ENCODE measurements around the gene STARD7.

STARD7 gene

GRCh38 chr2:96146881-96147592, 61.6 kb downstream of the STARD7 start:
- peaks cover 72 to 92% (median 84%) of the 10 kb centered on the region in 10 experiments for H3K4me1 ChIP-seq
- H3K27me3 ChIP-seq = no peaks in the 10 kb centered on the region
- TF ChIP-seq Cebpa-rat (IDR thresholded peaks at IDR 0.05) = no peak
- no peaks in the 10 kb centered on the region for H3K9me3 ChIP-seq (replicated peaks in 1 of 11)
- peaks cover 16 to 31% (median 26%) of the 10 kb centered on the region in 11 experiments; a peak in 21 of 22 replicates for H4K20me1 ChIP-seq
- H3K9ac ChIP-seq = peak overlapping the region; percentile 81 to 98 (median 91); a peak in 18 of 22 replicates
- H3K27ac ChIP-seq = peak overlapping the region; percentile 85 to 94 (median 92)
- peak overlapping the region in 1 of 10 experiments; percentile 15; a peak in 3 of 20 replicates for H3K4me3 ChIP-seq
- peak overlapping the region; percentile 81 to 99 (median 98) for H3K4me2 ChIP-seq
- peaks cover 12 to 23% (median 21%) of the 10 kb centered on the region in 11 experiments; a peak in 20 of 22 replicates for H3K36me3 ChIP-seq

DNA sequence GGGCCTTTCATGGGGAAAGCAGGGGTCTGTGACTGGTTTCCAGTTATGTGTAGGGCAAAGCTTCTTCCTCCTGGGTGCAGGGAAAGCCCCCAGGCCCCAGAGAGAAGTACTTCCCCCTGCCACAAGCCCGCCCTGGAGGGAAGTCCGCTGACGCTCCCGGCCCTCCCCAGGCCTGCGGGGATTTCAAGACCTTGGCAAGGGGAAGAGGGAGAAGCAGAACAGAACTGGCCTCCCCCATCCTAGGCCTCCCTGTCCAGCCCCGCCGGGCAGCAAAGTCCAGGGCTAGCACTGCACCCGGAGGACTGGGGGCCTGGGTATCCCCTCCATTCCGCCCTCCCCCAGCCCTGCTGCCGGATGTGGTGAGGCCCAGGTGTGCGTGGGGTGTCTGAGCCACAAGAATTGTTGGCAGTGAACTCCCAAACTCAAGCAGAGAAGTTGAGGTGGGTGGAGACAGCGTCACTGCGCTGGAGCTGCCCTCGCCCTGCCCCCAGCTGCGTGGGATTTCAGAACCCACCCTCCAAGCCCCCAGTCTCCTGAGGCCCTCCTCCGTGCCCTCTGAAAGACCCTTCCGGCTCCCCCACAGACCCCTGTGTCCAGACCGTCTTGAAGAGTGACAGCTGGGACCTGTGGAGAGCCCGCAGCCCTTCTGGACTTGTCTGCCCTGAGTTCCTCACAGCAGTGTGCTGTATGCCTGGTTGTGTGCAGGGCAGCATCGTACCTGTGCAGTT, 62.3 kb downstream of the STARD7 start:
- H3K4me1 ChIP-seq = peaks cover 77 to 95% (median 88%) of the 10 kb centered on the region in 10 experiments
- H3K27ac ChIP-seq = peak overlapping the region; percentile 85 to 94 (median 92)
- no peaks in the 10 kb centered on the region for H3K9me3 ChIP-seq (replicated peaks in 1 of 11)
- no peaks in the 10 kb centered on the region for H3K27me3 ChIP-seq
- no peak for TF ChIP-seq Cebpa-rat (IDR thresholded peaks at IDR 0.05)
- peaks cover 16 to 38% (median 29%) of the 10 kb centered on the region in 11 experiments; a peak in 21 of 22 replicates for H4K20me1 ChIP-seq
- peak overlapping the region; percentile 81 to 98 (median 91) for H3K9ac ChIP-seq
- peak overlapping the region; percentile 71 to 98 (median 86) for H3K4me3 ChIP-seq
- peak overlapping the region; percentile 81 to 99 (median 98) for H3K4me2 ChIP-seq
- H3K36me3 ChIP-seq = peaks cover 12 to 27% (median 24%) of the 10 kb centered on the region in 11 experiments; a peak in 20 of 22 replicates

DNA sequence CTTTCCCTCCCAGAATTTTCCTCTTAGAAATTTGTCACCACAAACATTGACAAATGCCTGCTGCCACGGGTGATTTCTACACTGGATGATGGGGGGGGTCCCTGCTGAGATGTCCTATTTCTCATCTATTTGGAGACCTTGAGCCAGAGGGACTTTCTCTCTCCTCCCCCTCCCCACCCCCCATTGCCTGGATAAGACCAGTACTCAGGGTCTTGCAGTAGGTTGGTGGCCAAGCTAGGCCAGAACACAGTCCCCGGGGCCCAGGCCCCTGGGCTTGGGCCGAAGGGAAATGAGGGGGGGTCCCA, 62.8 kb downstream of the STARD7 start:
- Histone ChIP-seq H4K20me1 (peaks cover 16 to 43% (median 29%) of the 10 kb centered on the region in 11 experiments; a peak in 21 of 22 replicates), H3K27me3 (no peaks in the 10 kb centered on the region), H3K4me1 (peaks cover 78 to 96% (median 87%) of the 10 kb centered on the region in 10 experiments), H3K36me3 (peaks cover 12 to 27% (median 24%) of the 10 kb centered on the region in 11 experiments; a peak in 20 of 22 replicates), H3K9ac (peak overlapping the region; percentile 81 to 98 (median 91)), H3K4me2 (peak overlapping the region; percentile 81 to 99 (median 98)), H3K9me3 (replicated peaks in 1 of 11) (no peaks in the 10 kb centered on the region), H3K4me3 (peak overlapping the region; percentile 71 to 98 (median 86)), H3K27ac (peak overlapping the region; percentile 85 to 94 (median 92))
- TF ChIP-seq Cebpa-rat (IDR thresholded peaks at IDR 0.05) = no peak

- H3K27me3 ChIP-seq = no peaks in the 10 kb centered on the region
- H3K27ac ChIP-seq = peak within 1 kb of the TSS; percentile 85 to 94 (median 92)
- H3K9ac ChIP-seq = peak within 1 kb of the TSS; percentile 81 to 98 (median 91)
- H3K9me3 ChIP-seq (replicated peaks in 1 of 11) = no peaks in the 10 kb centered on the region
- H3K36me3 ChIP-seq = peaks cover 12 to 27% (median 24%) of the 10 kb centered on the region in 11 experiments; a peak in 20 of 22 replicates
- H4K20me1 ChIP-seq = peaks cover 16 to 43% (median 29%) of the 10 kb centered on the region in 11 experiments; a peak in 21 of 22 replicates
- H3K4me1 ChIP-seq = peaks cover 73 to 91% (median 84%) of the 10 kb centered on the region in 10 experiments
- H3K4me2 ChIP-seq = peak within 1 kb of the TSS; percentile 81 to 99 (median 98)
- peak within 1 kb of the TSS; percentile 71 to 98 (median 86) for H3K4me3 ChIP-seq
- no peak for TF ChIP-seq Cebpa-rat (IDR thresholded peaks at IDR 0.05)
These were observed 63.4 kb downstream of the STARD7 start, which contains the start of gene DUSP2 for GRCh38 chr2:96145036-96145847. Gene DUSP2, minus strand, starts transcription at chr2:96145440. Its CDS starts 86 bp downstream, at chr2:96145354.

DNA sequence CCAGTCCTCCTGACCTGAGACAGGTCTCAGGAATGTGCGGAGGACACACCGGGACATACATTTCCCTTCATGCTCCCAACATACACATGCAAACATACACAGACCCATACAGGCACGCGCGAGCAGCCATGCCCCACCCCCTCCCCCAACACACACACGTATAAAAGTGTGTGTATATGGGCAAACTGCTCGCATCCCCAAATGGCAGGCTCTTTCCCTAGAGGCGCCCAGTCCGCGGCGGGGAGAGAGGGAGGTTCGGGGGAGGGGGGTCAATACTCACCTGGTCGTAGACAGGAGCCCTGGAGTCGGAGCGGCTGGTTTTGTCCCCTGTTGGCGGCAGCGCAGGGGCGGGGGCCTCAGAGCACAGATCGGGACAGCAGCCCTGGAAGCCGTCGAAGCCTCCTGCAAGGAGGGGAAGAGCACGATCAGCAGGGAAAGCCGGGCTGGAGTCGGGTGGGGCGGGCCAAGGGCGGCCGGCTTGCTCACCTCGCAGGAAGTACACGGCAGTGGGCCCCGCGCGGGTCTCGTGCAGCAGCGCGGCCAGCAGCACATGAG, 64.1 kb downstream of the STARD7 start:
- peaks cover 12 to 27% (median 24%) of the 10 kb centered on the region in 11 experiments; a peak in 20 of 22 replicates for H3K36me3 ChIP-seq
- H3K4me2 ChIP-seq = peak overlapping the region; percentile 81 to 99 (median 98)
- peak overlapping the region; percentile 69 to 94 (median 92) for H3K27ac ChIP-seq
- peak overlapping the region; percentile 81 to 98 (median 91) for H3K9ac ChIP-seq
- TF ChIP-seq Cebpa-rat (IDR thresholded peaks at IDR 0.05) = no peak
- peak overlapping the region; percentile 71 to 98 (median 86) for H3K4me3 ChIP-seq
- H3K4me1 ChIP-seq = peaks cover 66 to 84% (median 78%) of the 10 kb centered on the region in 10 experiments
- H3K27me3 ChIP-seq = no peaks in the 10 kb centered on the region
- H3K9me3 ChIP-seq (replicated peaks in 1 of 11) = no peaks in the 10 kb centered on the region
- peaks cover 16 to 43% (median 29%) of the 10 kb centered on the region in 11 experiments; a peak in 21 of 22 replicates for H4K20me1 ChIP-seq

- TF ChIP-seq Cebpa-rat (IDR thresholded peaks at IDR 0.05) = no peak
- no peaks in the 10 kb centered on the region for H3K27me3 ChIP-seq
- H3K9me3 ChIP-seq (replicated peaks in 1 of 11) = no peaks in the 10 kb centered on the region
- H3K9ac ChIP-seq = peak overlapping the region; percentile 81 to 98 (median 91)
- peak overlapping the region; percentile 69 to 94 (median 92); a peak in 19 of 22 replicates for H3K27ac ChIP-seq
- peak overlapping the region; percentile 71 to 98 (median 86) for H3K4me3 ChIP-seq
- H3K4me2 ChIP-seq = peak overlapping the region; percentile 81 to 99 (median 98)
- peaks cover 16 to 43% (median 30%) of the 10 kb centered on the region in 11 experiments; a peak in 21 of 22 replicates for H4K20me1 ChIP-seq
- H3K4me1 ChIP-seq = peaks cover 60 to 81% (median 73%) of the 10 kb centered on the region in 10 experiments
- peaks cover 12 to 27% (median 24%) of the 10 kb centered on the region in 11 experiments; a peak in 20 of 22 replicates for H3K36me3 ChIP-seq
These were observed 64.7 kb downstream of the STARD7 start for GRCh38 chr2:96143848-96144480.

DNA sequence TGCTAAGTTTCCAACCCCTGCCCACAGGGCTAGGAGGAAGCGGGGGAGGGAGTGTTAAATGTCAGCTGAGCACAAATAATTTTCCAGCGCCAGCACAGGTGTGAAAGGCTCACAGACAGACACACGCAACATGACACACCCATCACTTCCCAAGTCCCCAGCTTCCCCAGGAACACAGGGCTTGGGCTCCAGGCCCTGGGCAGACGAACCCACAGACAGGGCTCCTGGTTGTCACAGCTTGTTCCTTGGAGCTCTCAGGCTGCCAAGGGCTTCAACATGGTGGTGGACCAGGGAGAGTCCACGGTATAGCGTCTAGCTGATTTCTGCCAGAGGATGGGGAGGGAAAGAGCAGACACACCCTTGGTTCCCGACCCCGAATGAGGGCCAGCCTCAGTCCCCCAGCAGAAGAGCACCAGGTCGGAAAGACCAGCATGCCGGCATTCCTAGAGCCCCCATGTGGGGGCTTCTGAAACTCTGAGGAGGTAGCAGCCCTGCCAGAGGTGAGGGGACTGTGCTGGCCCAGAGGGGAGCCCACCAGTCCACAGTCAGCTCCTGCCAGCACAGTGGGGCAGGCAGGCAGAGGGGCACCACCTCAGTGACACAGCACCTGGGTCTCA, 65.3 kb downstream of the STARD7 start:
- TF ChIP-seq Cebpa-rat (IDR thresholded peaks at IDR 0.05) = no peak
- peaks cover 54 to 74% (median 66%) of the 10 kb centered on the region in 10 experiments for H3K4me1 ChIP-seq
- peaks cover 12 to 27% (median 24%) of the 10 kb centered on the region in 11 experiments; a peak in 20 of 22 replicates for H3K36me3 ChIP-seq
- H3K9ac ChIP-seq = peak overlapping the region; percentile 81 to 98 (median 91); a peak in 21 of 22 replicates
- H3K27me3 ChIP-seq = no peaks in the 10 kb centered on the region
- peak overlapping the region; percentile 71 to 98 (median 86) for H3K4me3 ChIP-seq
- peak overlapping the region; percentile 81 to 99 (median 98) for H3K4me2 ChIP-seq
- H3K27ac ChIP-seq = peak overlapping the region in 6 of 11 experiments; percentile 4 to 94 (median 33); a peak in 5 of 22 replicates
- H4K20me1 ChIP-seq = peaks cover 16 to 43% (median 30%) of the 10 kb centered on the region in 11 experiments; a peak in 21 of 22 replicates
- H3K9me3 ChIP-seq (replicated peaks in 1 of 11) = no peaks in the 10 kb centered on the region
